GM21786 (cell line): Measurements from ENCODE around the gene RNPC3.
A peak's percentile ranks its signal among the peaks of the same experiment; 100 is the strongest.
"Not testable (repeated sequence)": the region's sequence is repeated elsewhere in the genome, so short reads cannot be mapped to it uniquely, and the experiment has no call there.

ENCODE experiments used
- ATAC-seq: cut with Tn5 transposase; IDR thresholded peaks from one replicate; pipeline ENCODE4 v1.9.1; 2021; ENCODE audit not compliant: unreplicated experiment

RNPC3 gene

DNA sequence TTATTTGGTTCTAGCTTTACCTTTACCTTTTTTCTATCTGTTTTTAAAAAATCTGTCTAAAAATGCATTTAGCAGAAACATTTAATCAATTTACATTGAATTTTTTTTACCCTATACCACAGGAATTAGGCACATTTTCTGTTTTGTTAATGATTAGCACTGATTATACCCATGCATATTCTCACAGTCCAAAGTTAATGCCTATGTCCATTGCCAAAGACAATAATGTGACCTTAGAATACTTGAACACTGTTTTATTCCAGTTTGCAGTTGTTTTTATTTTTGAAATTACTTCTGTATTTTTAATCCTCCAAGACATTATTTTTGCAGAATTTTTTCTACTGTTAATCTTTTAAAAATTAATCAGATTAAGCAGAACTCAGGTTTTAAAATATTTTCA, 34.9 kb downstream of the RNPC3 start:
- ATAC-seq = no peak

DNA sequence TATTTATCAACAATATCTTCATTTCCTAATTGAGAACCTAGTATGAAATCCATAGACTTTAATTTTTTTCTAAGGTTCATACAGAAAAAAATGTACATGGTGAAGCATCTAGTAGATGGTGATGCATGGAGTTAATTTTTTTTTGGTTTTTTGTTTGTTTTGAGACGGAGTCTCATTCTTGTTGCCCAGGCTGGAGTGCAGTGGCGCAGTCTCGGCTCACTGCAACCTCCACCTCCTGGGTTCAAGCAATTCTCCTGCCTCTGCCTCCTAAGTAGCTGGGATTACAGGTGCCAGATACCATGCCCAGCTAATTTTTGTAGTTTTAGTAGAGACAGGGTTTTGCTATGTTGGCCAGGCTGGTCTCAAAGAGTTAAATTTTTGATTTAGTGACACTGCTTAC, 35.6 kb downstream of the RNPC3 start:
- not testable (repeated sequence) for ATAC-seq

DNA sequence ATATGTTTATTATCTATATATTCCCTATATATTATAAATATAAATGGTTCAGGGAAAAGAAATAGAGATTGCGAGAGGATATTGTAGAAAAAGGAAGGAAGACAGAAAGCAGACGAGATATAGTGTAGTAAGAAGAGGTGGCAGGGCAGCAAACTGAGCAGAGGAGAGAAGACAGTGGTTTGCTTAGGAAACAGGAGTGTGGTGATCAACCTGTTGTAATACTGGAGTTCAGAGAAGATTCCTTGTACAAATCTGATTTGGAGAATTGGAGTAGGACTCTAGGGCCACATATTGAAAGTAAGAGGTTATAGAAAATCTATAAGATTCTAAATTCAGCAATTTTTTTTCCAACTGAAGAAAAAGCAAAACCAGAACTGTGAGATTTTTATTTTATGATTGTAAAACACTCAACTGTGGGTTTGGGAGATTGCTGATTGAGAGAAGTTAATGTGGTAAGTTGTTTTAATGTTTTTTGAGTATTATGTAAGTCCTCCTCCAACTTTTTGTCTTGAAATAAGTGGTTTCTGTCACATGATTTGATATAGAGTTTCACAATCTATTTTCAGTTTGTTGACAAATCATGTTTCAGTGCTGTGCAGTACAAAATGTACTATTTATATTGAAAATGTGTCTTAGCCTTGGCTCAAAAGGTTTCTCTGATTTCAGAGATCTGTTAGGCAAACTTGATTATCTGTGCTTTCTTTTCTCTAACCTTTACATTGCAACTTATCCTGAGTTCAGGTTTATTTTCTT, 36.3 kb downstream of the RNPC3 start:
- peak; percentile 87 for ATAC-seq

DNA sequence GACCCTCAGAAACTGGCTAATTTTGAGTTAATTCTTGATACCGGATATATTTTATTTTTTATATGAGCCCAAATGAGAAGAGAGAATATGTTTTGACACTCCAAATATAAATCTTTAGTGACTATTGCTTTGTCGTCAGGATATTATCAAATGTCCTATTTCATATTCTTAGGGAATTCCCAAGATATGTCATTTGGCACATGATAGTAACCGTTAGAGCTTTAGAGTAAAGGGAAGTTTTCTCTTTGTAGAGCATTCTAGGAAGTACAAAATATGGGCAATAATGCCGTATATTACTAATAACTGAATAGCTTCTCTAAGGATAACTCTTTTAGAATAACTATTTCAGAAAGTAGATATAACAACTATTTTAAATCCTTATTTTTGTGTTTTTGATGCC, 37.6 kb downstream of the RNPC3 start:
- ATAC-seq = no peak

DNA sequence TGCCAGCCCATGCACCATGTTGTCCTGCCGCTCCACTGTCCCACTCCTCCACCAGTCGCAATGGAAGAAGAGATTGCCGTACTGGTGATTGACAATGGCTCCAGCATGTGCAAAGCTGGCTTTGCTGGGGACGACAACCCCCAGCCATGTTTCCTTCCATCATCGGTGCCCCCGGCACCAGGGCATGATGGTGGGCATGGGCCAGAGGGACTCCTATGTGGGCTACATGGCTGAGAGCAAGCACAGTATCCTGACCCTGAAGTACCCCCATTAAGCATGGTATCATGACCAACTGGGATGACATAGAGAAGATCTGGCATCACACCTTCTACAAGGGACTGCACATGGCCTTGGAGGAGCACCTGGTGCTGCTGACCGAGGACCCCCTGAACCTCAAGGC, 44.0 kb downstream of the RNPC3 start:
- no peak for ATAC-seq

DNA sequence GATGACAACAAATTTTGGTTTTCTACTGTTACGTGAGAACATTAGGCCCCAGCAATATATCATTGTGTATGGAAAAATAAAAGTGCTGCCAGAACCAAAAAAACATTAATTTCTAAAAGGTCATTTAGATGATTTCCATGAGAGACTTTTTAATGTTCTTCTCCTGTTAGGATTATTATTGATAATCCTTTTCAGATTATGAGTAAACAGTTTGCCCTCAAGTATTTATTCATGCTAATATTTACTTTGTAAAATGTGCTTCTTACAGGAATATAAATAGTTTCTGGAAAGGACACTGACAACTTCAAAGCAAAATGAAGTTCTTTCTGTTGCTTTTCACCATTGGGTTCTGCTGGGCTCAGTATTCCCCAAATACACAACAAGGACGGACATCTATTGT, 45.8 kb downstream of the RNPC3 start, which contains the start of gene AMY2B:
Gene AMY2B, plus strand, starts transcription at position 301 of the 400 bp plus-strand sequence. Its CDS starts 14 bp downstream, at position 315.
- not testable (repeated sequence) for ATAC-seq

DNA sequence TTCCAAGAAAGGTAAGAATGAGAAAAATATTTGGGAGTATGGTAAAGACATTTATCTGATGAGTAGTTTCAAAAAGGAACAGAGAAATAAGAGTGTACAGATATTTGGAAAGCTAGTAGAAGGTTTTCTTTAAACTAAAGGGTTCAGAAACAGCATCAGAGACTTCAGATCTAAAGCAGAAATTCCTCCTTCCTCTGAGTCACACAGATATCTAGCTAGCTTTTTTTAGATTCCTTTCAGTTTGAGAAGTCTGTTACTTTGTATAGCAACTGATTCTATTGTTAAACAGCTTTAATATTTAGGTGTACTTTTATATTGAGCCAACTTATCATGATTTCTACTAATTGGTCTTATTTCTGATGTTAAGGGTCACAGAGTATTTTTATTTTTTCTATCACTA, 50.6 kb downstream of the RNPC3 start:
- no peak for ATAC-seq

DNA sequence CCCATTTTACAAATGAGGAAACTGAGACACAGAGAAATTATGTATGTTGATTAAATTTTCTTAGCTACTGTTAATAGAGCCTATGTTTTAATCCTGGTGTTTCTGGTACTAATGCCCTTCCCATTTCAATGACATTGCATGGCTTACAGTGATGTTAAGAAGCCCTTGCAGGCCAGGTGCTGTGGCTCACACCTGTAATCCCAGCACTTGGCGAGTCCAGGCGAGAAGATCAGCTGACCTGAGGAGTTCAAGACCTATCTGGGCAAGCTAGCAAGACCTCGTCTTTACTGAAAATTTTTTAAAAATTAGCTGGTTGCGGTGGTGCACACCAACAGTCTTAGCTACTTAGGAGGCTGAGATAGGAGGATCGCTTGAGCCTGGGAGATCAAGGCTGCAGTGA, 51.3 kb downstream of the RNPC3 start:
- not testable (repeated sequence) for ATAC-seq

DNA sequence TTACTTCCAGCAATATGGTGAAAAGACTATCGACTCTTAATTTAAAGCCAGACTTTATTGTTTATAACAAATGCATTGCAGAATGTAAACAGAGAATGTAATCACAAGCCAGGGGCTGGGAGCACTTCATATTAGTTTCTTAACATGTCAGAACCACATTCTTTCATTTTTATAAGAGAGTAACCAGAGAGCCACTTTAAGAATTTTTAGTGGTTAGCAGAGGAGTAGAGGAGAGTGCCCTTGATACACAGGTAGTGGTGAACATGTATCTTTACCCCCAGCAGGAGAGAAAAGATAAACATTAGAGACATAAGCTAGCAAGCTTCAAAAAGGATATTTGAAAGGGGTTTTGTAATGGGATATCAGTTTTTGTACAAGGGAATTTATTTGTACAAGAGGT, 57.0 kb downstream of the RNPC3 start:
- no peak for ATAC-seq

DNA sequence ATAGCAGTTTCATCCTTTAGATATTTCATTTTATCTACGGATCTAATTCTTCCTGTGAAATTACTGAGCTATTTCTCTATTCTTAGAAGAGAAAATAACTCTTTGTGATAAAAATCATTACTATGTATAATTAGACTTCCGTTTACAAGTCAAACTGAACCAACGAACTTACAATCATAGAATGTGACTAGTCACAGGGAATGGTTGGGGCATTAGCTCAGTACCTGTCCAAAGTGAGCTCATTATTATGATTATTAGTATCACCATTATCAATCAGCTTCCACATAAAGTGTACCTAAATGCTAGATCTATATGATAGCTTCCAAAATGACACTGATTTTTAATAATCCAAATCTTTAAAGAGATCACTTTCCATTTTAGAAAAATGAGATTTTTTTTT, 58.4 kb downstream of the RNPC3 start:
- no peak for ATAC-seq

DNA sequence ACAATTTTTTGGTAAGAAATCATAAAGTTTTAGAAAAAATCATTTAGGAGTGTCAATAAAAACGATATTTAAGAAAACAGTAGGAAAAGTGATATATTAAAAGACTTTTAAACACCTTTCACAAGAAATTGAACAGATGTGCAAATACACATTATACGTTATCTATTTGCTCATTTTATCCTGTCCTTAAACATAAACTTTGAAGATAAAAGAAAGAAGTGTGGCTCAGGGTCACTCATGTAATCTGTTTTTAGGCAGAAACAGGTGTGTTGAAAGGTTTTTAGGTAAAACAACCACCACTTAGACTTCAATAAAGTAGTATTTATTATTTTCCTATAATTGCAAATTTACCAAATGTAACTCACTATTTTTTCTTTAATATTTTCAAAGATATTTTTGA, 59.0 kb downstream of the RNPC3 start:
- no peak for ATAC-seq

DNA sequence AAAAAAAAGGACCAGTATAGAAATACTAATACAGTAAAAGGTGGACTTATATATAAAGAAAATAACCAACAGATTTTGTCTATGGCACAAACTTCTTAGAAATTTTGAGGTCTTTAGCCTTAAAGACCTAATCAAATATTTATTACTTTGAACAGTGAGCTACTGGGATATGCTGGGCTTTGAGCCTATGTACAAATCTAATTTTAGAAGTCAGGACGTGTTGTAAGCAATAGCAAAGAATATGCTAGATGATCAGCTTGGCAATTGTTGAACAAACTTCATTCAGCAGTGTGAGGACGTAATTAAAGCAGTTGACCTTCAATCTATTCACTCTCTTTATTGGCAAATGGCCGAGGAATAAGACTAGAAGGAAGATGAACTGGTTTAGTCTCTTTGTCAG, 77.2 kb downstream of the RNPC3 start:
- ATAC-seq = not testable (repeated sequence)
